ENCODE measurements around the gene BBOF1.

Gene BBOF1

GRCh38 chr14:74014299-74014698 is 4.8 kb upstream of the BBOF1 start:
- TF ChIP-seq CTCF (IDR thresholded peaks at IDR 0.05; ENCODE audit: low read depth, low read length, missing control alignments): no peak

DNA sequence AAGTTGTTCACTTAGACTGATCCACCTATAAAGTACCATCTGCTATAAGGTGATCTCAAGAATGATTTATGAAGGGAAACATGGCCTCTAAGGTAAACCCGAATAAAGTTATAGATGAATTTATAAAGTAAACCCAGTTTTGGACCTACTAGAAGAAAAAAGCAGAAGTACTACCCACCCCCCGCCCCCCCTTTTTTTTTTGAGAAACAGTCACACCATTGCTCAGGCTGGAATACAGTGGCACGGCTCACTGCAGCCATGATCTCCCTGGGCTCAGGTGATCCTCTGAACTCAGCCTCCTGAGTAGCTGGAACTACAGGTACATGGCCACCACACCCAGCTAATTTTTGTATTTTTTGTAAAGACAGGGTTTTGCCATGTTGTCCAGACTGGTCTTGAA is 4.0 kb upstream of the BBOF1 start:
- no peak overlapping the region for H3K4me3 ChIP-seq (replicated peaks; ENCODE audit: low read depth, low read length)
- no peak for TF ChIP-seq CTCF (IDR thresholded peaks at IDR 0.05; ENCODE audit: low read depth, low read length, missing control alignments)
- DNase-seq (ENCODE audit: extremely low read depth, low read depth): no peak

More at GRCh38 chr14:74014299-74014698, 4.8 kb upstream of the BBOF1 start:
- H3K4me3 ChIP-seq (replicated peaks; ENCODE audit: low read depth, low read length): no peak overlapping the region
- no peak for DNase-seq (ENCODE audit: extremely low read depth, low read depth)

GRCh38 chr14:74015963-74016362 is 3.2 kb upstream of the BBOF1 start:
- TF ChIP-seq CTCF (IDR thresholded peaks at IDR 0.05; ENCODE audit: low read depth, low read length, missing control alignments): no peak
- H3K4me3 ChIP-seq (replicated peaks; ENCODE audit: low read depth, low read length): no peak overlapping the region
- DNase-seq (ENCODE audit: extremely low read depth, low read depth): no peak

DNA sequence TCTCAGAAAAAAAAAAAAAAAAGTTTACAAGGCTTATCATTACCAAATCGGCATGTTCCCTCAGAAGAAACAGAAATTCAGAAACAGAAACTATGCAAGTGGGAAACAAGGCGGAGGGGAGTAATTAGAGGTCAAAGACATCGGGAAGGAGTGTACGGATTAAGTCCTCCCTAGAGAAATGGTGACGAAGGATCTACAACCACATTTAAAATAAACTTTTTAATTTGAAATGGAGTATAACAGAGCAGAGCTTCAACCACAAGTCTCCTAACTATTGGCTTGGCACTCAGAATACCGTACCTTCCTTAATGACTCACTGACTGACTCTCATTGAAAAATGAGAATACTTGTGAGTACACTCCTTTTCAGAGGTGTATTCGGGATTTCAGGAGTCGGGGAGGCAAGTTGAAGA is 969 bp upstream of the BBOF1 start:
- DNase-seq (ENCODE audit: extremely low read depth, low read depth): no peak
- H3K4me3 ChIP-seq (replicated peaks; ENCODE audit: low read depth, low read length): peak overlapping the region; percentile 88
- no peak for TF ChIP-seq CTCF (IDR thresholded peaks at IDR 0.05; ENCODE audit: low read depth, low read length, missing control alignments)

GRCh38 chr14:74019408-74020137 is 424 bp downstream of the BBOF1 start:
- no peak for DNase-seq (ENCODE audit: extremely low read depth, low read depth)
- H3K4me3 ChIP-seq (replicated peaks; ENCODE audit: low read depth, low read length): peak overlapping the region; percentile 88
- no peak for TF ChIP-seq CTCF (IDR thresholded peaks at IDR 0.05; ENCODE audit: low read depth, low read length, missing control alignments)

DNA sequence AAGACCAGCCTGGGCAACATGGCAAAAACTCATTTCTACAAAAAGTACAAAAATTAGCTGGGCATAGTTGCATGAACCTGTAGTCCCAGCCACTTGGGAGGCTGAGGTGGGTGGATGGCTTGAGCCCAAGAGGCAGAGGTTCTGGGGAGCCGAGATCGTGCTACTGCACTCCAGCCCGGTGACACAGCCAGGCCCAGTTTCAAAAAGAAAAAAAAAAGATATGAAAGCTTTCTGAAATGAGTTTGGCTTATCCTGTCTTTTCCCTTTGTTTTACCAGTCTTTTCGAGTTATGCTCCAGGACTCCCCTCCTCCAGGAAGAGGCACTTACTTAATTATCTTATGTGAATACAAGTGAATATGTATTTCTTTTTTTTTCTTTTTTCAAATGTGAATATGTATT is 3.2 kb downstream of the BBOF1 start:
- no peak overlapping the region for H3K4me3 ChIP-seq (replicated peaks; ENCODE audit: low read depth, low read length)
- TF ChIP-seq CTCF (IDR thresholded peaks at IDR 0.05; ENCODE audit: low read depth, low read length, missing control alignments): no peak
- no peak for DNase-seq (ENCODE audit: extremely low read depth, low read depth)

DNA sequence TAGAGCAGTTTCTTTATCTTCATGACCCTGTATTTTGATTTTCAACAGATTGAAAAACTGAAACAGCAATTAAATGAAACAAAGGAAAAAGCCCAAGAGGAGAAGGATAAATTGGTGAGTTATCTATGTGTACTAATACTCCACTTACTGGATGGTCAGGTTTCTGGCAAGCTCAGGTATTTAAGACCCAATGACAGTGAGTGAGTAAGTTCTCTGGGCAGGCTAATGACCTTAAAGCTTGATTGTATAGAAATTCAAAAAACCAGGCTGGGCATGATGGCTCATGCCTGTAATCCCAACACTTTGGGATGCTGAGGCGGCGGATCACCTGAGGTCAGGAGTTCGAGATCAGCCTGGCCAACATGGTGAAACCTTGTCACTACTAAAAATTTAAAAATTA is 10.0 kb downstream of the BBOF1 start:
- no peak for TF ChIP-seq CTCF (IDR thresholded peaks at IDR 0.05; ENCODE audit: low read depth, low read length, missing control alignments)
- DNase-seq (ENCODE audit: extremely low read depth, low read depth): no peak
- H3K4me3 ChIP-seq (replicated peaks; ENCODE audit: low read depth, low read length): no peak overlapping the region

Data from HFF-Myc (cell line).